ENCODE measurements around the gene TKT. TPM values are rescaled to one million over a fixed set of nuclear protein-coding genes. Genes with fewer than 3 reads are reported as not detected.
A peak's percentile ranks its signal among the peaks of the same experiment; 100 is the strongest.

The TKT gene
- total RNA-seq, 2 donors from 2014 or later = 48.8 to 62.8 TPM

DNA sequence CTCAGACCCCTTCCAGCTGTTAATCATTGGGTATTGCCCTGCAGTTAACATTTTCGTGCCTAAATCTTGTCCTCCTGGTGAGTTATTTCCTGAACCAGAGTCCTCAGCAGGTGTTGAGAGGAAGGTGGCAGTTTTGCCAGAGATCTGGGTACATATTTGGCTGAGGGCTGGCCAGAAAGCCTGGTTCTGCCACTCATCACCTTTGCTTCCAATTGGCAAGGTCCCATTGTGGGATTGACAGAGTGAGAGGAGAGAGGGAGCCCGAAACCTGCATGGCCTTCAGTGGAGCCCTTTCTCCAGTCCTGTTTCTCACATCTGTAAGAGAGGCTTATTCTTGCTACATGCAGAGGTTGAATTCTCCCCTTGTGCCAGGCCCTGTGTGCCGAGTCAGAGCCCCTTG lies 8.9 kb upstream of the TKT start:
- DNase-seq (ENCODE audit: low spot score) = no peak
- no peaks in the 10 kb centered on the region for H3K27me3 ChIP-seq
- TF ChIP-seq, protein P1, sequence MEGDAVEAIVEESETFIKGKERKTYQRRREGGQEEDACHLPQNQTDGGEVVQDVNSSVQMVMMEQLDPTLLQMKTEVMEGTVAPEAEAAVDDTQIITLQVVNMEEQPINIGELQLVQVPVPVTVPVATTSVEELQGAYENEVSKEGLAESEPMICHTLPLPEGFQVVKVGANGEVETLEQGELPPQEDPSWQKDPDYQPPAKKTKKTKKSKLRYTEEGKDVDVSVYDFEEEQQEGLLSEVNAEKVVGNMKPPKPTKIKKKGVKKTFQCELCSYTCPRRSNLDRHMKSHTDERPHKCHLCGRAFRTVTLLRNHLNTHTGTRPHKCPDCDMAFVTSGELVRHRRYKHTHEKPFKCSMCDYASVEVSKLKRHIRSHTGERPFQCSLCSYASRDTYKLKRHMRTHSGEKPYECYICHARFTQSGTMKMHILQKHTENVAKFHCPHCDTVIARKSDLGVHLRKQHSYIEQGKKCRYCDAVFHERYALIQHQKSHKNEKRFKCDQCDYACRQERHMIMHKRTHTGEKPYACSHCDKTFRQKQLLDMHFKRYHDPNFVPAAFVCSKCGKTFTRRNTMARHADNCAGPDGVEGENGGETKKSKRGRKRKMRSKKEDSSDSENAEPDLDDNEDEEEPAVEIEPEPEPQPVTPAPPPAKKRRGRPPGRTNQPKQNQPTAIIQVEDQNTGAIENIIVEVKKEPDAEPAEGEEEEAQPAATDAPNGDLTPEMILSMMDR (IDR thresholded peaks at IDR 0.05) = no peak
- H3K27ac ChIP-seq = peak overlapping the region in 1 of 2 donors; percentile 60
- H3K9me3 ChIP-seq = no peaks in the 10 kb centered on the region
- no peaks in the 10 kb centered on the region for H3K36me3 ChIP-seq
- H3K4me1 ChIP-seq = peaks cover 0 to 28% of the 10 kb centered on the region in 2 donors
- no peak overlapping the region for H3K4me3 ChIP-seq

DNA sequence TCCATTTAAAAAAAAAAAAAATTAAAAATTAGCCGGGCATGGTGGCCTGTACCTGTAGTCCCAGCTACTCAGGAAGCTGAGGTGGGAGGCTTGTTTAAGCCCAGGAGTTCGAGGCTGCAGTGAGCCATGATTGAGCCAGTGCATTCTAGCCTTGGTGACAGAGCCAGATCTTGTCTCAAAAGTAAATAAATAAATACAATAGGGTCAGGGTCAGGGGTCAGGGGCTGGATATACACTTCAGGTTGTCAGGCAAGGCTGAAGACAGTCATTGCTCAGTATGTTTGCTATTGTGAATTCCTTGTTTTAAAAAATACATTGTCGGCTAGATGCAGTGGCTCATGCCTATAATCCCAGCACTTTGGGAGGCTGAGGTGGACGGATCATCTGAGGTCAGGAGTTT lies 8.1 kb upstream of the TKT start:
- H3K4me3 ChIP-seq = no peak overlapping the region
- H3K9me3 ChIP-seq = no peaks in the 10 kb centered on the region
- H3K4me1 ChIP-seq = peaks cover 0 to 28% of the 10 kb centered on the region in 2 donors
- no peak for DNase-seq (ENCODE audit: low spot score)
- no peak overlapping the region for H3K27ac ChIP-seq
- H3K27me3 ChIP-seq = no peaks in the 10 kb centered on the region
- TF ChIP-seq, protein P1 (IDR thresholded peaks at IDR 0.05) = no peak
- H3K36me3 ChIP-seq = no peaks in the 10 kb centered on the region

DNA sequence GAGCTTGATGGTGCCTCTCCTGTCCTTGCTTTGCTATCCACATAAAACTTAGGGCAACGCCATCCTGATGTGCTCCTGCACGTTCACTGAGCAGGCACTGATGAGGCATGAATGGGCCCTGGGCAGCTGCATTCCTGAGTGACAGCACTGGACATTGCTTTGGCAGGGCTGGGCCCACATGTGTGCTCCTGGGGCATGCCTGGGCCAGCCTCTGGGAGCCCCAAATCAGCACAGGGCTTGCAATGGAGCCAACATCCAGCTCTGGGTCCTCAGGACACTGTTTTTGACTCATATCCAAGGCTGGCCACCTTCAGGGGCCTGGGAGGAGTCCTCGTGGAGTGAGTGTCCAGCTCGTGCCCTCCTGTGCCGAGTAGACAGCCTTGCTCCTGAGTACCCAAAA lies 5.9 kb upstream of the TKT start:
- H3K36me3 ChIP-seq = no peaks in the 10 kb centered on the region
- no peak for DNase-seq (ENCODE audit: low spot score)
- no peak overlapping the region for H3K27ac ChIP-seq
- TF ChIP-seq, protein P1 (IDR thresholded peaks at IDR 0.05) = no peak
- H3K4me3 ChIP-seq = no peak overlapping the region
- peaks cover 0 to 27% of the 10 kb centered on the region in 2 donors for H3K4me1 ChIP-seq
- H3K27me3 ChIP-seq = no peaks in the 10 kb centered on the region
- H3K9me3 ChIP-seq = no peaks in the 10 kb centered on the region

DNA sequence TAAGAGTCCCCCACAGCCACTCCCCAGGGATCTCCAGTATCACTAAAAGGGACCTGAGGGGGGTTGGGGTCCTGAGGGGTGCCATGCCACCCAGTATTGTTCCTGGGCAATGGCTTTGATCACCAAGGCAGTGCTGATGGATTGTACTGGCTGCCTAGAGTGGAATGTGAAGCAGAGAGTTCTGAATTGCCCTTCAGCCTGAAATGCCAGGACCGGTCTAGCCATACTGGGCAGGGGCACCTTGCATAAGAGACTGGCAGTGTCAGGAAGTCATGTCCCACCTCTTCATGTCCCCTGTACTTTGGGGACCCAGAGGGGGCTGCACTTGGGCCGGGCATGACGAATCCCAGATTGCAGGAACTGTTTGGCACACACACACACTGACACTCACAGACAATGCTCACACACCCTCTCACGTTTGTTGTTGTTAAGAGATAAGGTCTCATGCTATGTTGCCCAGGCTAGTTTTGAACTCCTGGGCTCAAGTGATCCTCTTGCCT lies 4.5 kb upstream of the TKT start:
- Histone ChIP-seq H3K27me3 (no peaks in the 10 kb centered on the region), H3K36me3 (no peaks in the 10 kb centered on the region), H3K27ac (peak overlapping the region; percentile 54 to 72), H3K4me1 (peaks cover 0 to 27% of the 10 kb centered on the region in 2 donors), H3K4me3 (no peak overlapping the region), H3K9me3 (no peaks in the 10 kb centered on the region)
- no peak for DNase-seq (ENCODE audit: low spot score)
- TF ChIP-seq, protein P1 (IDR thresholded peaks at IDR 0.05) = no peak

DNA sequence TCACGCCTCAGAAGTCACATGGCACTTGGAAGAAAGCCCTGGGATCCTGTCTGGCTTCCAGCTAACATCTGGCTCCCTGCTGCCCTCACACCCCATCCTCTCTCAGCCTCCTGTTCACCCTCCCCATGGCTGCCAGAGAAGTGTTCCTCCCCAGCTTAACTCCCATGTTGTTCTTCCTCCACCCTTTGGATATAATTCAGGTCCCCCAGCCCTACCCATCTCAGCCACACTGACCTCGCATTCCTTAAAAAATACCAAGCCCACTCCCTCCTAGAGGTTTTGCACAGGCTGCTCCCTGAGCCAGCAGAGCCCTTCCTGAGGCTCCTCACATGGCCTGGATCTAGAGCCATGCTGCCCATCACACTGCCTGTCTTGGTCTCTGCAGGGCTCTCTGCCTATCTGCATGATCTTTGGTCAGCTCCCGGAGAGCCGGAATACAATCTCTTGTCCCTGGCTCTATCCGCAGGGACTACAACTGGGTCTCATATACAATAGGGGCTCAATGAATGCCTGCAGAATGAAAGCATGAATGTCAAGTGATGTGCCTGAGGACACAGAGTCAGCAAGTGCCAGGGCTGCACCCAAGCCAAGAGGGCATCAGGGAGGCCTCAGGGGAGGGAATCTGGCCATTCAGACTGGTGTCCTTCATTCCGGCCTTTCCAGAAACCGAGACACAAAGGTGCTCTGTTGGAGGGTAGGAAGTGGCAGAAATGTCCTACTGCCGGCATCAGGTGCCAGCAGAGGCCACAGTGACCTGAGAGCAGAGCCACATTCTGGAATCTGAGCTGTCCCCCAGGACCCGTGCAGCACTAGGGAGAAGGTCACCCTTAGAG lies 3.8 kb upstream of the TKT start:
- no peaks in the 10 kb centered on the region for H3K36me3 ChIP-seq
- TF ChIP-seq, protein P1 (IDR thresholded peaks at IDR 0.05) = no peak
- H3K27ac ChIP-seq = peak overlapping the region; percentile 54 to 72
- no peaks in the 10 kb centered on the region for H3K9me3 ChIP-seq
- no peaks in the 10 kb centered on the region for H3K27me3 ChIP-seq
- H3K4me1 ChIP-seq = peaks cover 0 to 26% of the 10 kb centered on the region in 2 donors
- no peak overlapping the region for H3K4me3 ChIP-seq
- DNase-seq (ENCODE audit: low spot score) = no peak
